Stimulated activated CD4-positive, alpha-beta T cell treated with anti-CD3 and anti-CD28 coated beads, Interleukin-2, amount 100 ng/mL, for 48 hours (primary cell): ENCODE data around the gene ZSCAN20.
"Not testable (repeated sequence)": the region's sequence is repeated elsewhere in the genome, so short reads cannot be mapped to it uniquely, and the experiment has no call there.

ENCODE experiments used
- DNase-seq, 2 donors: peaks; one replicate each; pipeline ENCODE4 v3.0.0-alpha.2; 2020

Gene ZSCAN20

GRCh38 chr1:33497410-33497809 is 25.0 kb downstream of the ZSCAN20 start:
- no peak for DNase-seq

DNA sequence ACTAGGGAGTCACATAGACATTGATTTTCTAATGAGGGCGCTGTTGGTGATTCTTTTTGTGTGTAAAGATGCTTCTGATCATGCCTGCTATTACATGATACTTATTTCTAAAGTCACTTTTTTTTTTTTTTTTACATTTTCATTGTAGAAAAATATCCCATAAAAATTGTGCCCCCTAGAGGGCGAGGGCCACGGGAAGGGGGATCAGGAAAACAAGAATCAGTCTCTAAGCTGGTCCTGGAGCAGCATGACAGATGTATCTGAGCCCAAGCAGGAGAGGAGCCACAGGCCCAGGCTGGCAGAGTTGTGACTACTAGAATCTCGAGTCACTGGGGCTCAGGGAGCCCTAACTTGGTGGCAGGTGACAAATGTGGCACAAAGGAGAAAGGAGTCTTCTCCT is 28.1 kb downstream of the ZSCAN20 start:
- no peak for DNase-seq

- no peak for DNase-seq
Measured at GRCh38 chr1:33501309-33501708, 28.9 kb downstream of the ZSCAN20 start.

DNA sequence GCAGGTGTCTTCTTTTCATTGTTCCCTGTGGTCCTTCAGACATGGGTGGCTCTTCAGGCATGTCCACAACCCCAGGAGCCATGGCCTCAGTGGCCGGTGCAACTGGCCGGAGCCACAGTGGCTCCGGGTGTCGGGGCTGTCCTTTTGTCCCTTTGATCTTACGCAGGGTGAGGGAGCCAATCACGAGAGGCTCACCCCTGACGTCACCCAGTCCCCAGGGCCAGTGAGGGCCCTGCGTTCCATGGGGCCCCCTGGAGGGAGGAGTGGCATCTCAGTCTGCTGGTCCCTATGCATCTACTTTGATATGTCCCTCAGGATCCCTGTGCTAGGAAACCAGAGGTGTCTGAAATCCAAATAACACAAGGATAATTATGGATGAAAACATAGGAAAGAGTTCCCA is 29.3 kb downstream of the ZSCAN20 start:
- no peak for DNase-seq

DNA sequence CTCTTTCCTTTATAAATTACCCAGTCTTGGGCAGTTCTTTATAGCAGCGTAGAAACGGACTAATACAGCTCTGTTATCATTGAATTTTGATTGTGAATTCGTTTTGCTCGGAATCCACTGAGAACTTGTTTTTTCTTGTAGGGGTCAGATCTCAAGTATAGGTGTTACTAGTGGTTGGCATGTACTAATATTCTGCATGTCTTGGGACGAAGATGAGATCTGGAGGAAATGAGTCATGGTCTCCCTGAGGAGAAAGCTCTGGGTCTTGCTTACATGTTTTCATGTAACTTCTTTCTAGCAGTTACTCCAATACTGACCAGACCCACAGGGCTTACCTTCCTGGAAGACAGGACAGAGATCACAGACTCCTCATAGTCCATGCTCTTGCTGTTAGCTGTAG is 30.3 kb downstream of the ZSCAN20 start:
- DNase-seq, result no peak

DNA sequence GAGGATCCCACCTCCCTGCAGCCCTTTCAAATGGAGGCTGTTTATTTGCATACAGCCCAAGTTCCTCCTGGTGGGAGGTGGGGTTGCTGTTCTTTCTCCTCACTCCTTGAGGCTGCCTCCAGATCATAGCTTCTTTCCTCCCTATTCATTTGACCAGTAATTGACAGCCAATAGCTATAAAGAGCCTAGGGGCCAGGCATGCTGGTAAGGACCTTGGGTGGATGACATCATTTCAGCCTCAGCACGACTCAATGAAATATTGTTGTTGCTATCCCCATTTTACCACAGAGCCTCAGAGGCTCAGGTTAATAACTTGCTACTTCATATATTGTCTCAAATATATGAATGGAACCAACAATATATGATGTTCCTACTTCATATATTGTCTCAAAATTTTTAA is 31.1 kb downstream of the ZSCAN20 start:
- DNase-seq, result no peak

- no peak for DNase-seq
Measured at GRCh38 chr1:33507661-33508060, 35.2 kb downstream of the ZSCAN20 start.

- DNase-seq, result no peak
Measured at GRCh38 chr1:33508151-33508550, 35.7 kb downstream of the ZSCAN20 start.

DNA sequence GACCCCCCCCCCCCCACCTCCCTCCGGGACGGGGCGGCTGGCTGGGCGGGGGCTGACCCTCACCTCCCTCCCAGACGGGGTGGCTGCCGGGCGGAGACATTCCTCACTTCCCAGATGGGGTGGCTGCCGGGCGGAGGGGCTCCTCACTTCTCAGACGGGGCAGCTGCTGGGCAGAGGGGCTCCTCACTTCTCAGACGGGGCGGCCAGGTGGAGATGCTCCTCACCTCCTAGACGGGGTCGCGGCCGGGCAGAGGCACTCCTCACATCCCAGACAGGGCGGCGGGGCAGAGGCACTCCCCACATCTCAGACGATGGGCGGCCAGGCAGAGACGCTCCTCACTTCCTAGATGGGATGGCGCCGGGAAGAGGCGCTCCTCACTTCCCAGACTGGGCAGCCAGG is 36.8 kb downstream of the ZSCAN20 start:
- not testable (repeated sequence) for DNase-seq

DNA sequence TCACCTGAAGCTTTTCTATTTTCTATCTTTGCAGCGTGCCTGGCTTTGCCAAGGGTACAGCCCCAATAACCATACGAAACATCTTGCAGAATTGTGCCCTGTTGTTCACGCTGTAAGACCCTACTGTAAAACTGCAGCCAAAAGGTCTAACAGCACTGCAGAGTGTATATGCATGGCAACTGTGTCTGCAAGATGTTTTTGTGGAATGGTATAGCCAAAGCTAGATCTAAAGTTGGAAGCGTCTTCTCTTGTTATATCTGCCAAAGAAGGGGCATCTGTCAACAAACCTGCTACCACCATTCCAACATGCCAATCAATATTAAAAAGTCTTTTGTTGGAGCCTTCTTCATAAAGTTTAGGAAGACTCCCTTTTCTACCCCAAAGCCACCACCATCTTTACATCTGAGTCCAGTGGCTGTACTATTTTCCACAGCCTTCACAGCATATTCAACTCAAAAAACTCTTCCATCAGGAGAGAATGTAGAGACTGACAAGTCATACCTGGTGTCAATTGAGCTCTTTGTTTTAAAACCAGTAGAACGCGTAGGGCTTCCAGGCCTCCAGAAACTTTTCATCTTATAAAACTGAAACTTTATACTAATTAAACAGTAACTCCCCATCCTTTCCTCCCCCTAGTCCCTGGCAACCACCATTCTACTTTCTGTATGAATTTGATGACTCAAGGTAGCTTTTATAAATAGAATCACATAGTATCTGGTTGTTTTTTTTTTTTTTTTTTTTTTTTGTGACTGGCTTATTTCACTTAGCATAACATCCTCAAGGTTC is 40.0 kb downstream of the ZSCAN20 start:
- no peak for DNase-seq

DNA sequence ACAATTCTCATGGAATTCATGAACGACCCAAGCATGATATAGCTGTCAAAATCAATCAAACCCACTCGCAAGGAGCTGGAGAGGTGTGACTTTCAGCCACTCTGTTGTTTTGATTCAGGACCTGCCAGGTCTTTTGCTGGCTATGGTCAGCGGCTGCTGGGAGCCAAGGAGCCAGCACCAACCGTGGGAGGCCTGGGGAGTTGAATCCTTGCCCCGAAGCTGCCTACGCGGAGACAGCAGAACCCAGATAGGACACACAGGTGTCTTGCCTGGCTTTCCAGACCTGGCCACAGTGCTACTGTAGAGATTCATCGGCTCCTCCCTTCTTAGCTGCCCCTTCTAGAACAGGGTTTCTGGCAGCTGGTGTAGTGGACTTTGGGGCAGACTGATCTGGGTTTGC is 42.7 kb downstream of the ZSCAN20 start:
- DNase-seq, result no peak

- no peak for DNase-seq
Measured at GRCh38 chr1:33515607-33516006, 43.2 kb downstream of the ZSCAN20 start.

- no peak for DNase-seq
Measured at GRCh38 chr1:33516428-33516827, 44.0 kb downstream of the ZSCAN20 start.

DNA sequence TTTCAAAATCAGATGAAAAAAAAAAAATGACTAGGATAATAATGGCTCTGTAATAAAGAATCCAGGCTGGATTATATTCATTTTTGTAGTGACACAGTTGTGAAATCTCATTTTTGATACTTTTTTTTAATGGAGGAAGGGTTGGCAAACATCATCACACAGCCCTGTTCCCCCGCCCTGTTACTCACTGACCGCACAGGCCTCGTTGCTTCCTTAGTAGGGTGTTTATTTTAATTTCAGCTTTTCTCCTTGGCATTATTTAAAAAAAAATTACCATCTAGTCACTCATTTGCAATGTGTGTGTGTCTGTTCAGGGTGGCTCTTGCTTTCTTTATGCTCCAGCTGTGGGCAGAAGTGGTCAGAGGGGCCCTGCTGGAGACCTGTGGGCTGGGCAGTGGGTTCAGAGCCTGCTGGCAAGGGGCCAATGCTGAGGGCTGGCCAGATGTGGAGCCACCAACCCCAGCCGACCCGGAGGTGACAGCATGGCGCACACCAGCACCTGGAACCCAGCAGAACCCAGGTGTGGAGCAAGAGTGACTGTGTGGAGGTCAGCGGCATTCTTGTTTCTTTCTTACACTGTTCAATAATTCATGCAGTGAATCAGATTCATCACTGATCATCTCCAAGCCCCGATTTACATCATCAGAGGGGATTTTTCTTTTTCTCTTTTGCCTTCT is 44.6 kb downstream of the ZSCAN20 start:
- DNase-seq, result no peak

- no peak for DNase-seq
Measured at GRCh38 chr1:33517596-33518250, 45.3 kb downstream of the ZSCAN20 start.

DNA sequence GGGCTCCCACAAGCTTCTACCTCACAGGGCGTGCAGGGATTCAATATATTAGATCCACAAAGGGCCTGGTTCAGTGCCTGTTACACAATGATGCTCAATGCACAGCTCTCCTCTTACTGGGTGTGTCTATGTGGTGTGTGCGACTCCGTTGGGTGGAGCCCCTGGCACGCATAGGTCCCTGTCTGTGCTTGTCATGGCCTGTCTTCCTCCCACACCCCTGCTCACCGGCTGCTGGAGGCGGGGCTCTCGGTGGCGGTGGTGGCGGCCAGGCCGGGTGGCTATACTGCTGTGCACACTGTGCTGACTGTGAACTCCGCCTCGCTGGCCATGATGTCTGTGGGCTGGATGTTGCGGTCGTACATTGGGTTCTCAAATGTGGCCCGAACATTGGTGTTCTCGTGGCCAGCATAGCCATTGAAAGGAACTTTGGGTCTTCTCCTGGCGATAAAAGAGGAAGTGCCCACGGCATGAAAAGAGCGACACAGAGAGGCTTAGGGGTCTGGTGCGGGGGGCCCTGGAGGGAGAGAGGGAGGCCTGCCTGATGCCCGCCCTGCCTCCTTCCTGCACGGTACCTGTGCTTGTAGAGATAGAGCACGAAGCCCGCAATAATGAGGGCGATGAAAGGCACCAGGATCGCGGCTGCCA is 46.9 kb downstream of the ZSCAN20 start:
- no peak for DNase-seq

DNA sequence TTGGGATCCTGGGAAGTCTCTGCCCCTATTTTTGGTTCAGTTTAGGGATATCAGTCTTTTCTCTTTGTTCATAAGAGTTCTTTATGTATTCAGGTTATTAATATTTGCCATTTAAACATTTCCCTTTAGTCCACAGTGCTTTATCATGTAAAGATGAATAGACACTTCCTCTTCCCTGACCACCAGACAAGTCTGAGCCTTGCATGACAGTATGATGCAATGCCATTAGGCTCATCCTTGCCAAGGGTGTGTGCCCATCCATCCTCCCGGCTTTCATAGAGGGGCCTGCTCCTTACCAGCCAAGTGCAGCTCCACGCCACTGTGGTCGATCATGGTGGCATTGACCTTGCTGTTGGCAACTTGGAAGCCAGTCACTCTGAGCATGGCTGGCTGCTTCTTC is 52.1 kb downstream of the ZSCAN20 start:
- no peak for DNase-seq

GRCh38 chr1:33527934-33528333 is 55.5 kb downstream of the ZSCAN20 start:
- DNase-seq, result no peak

- DNase-seq, result no peak
Measured at GRCh38 chr1:33529957-33530356, 57.5 kb downstream of the ZSCAN20 start.

- no peak for DNase-seq
Measured at GRCh38 chr1:33532250-33532649, 59.8 kb downstream of the ZSCAN20 start.

GRCh38 chr1:33532936-33533335 is 60.5 kb downstream of the ZSCAN20 start:
- DNase-seq, result no peak

GRCh38 chr1:33535334-33535733 is 62.9 kb downstream of the ZSCAN20 start:
- DNase-seq, result no peak

DNA sequence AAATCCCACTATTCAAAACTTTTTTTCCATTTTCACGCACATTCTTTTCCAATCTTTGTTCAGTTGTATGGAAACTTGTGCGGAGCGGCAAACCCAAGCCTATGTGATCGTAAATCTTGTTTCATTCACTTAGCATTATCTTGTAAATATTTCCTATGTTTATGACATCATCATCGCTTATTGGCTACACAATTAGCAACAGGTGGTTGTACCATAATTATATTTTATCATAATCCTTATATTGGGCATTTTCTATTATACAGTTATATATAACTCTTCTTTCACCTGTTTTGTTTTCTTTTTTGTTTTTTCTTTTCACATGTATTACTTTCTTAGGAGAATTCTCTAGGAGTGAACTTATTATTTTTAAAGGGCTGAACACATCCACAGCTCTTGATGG is 65.4 kb downstream of the ZSCAN20 start:
- DNase-seq, result no peak

GRCh38 chr1:33541966-33542365 is 69.5 kb downstream of the ZSCAN20 start:
- DNase-seq, result no peak
